ENCODE measurements around the gene CFAP43.
"Not testable (repeated sequence)": the region's sequence is repeated elsewhere in the genome, so short reads cannot be mapped to it uniquely, and the experiment has no call there.

CFAP43 gene

DNA sequence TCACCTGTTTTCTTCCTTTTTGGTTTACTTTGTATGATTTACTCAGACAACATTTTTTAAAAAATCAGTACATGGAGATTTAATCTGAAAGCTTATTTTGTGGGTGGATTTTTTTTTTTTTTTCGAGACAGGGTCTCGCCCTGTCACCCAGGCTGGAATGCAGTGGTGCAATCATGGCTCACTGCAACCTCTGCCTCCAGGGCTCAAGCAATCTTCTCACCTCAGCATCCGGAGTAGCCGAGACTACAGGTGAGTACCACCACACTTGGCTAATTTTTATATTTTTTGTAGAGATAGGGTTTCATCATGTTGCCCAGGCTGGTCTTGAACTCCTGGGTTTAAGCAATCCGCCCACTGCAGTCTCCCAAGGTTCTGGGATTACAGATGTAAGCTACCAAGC lies 25.1 kb upstream of the CFAP43 start:
- no peak for DNase-seq

DNA sequence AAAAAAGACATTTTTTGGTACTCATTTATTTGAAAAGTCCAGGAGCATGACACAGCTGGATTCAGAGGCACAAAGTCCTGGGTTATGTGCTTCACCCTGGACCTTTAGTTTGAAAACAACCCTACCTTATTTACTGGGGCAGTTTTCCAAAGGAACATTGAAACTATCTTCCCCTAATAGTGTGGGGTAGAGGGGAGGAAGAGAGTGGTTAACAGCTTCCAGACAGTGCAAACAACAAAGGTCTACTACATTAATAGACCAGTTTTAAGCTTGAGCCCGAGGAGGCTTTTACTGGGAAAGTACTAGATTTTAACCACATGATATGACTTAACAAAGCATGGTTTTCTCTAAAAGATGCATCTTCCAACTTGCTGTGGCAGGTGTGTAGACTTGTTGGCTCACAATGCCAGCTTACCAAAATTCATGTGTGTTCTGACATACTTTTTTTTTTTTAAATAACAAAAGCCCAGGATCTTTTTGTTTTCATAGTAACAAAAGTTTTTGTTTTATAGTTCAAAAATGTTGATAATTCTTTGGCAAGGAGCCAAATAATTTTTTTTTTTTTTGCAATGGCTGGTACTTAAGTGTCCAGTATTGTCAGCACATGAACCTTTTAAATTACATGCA lies 24.3 kb upstream of the CFAP43 start:
- no peak for DNase-seq

DNA sequence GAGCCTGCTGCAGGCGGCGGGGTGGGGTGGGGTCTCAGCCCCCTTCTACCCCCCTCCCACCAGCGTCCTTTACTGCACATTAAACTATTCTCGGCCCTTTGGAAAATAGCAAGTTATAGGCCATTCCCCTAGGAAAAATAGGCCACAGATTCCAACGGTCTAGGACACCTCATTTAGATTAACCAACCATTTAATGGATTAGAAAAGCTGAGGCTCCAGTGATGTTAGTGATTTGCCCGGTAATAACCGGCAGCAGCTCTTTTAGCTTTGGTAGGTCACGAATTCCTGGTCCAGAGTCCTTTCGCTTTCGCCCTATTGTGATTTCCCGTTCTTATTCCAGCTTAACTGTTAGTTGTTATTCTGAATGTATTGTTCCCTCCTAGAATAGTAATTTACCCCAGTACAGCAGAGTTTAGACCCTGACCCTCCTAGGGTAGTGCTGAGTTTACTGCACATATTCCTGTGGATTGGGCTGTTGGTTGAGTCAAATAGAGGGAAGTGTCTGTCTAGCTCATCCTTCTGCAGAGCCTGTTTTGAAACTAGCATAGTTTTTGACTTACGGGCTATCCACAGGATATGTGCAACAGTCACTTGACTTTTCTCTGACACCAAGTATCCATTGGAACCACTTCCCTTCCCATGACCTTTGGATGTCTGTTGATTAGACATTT lies 23.3 kb upstream of the CFAP43 start:
- no peak for DNase-seq

DNA sequence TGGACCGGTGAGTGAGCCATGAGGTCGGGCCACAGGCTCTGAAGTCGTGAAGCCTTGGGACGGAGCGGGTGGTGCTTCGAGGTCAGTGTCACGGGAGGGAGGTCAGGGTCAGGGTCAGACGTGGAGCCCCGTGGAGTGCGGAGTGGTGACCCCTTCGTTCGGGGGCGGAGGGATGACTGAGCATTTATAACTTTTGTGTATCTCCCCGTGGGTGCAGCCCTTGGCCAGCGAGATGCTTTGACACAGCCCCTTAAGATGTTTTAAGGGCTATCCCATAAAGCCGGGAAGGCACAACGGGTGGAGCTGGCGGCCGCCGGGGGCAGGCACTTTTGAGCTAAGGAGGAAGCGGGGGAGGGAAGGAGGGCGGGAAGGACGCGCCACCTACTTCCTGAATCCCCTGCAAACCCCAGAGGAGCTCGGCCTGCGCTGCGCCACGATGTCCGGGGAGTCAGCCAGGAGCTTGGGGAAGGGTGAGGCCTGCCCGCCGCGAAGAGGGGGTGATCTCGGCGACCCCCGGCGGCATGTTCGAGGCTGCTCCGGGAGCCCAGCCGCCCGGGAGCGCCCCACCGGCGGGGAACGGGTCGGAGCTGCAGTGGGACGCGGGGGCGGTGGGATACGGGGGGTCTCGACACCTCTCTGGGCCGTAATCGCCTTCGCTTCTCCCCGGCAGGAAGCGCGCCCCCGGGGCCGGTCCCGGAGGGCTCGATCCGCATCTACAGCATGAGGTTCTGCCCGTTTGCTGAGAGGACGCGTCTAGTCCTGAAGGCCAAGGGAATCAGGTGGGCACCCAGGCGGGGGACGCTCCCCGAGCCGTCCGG lies 22.5 kb upstream of the CFAP43 start, which contains the start of gene GSTO1:
GSTO1 (plus strand) TSS at position 400 of the 818 bp plus-strand sequence; CDS start at position 437, 37 bp downstream.
- DNase-seq = no peak

DNA sequence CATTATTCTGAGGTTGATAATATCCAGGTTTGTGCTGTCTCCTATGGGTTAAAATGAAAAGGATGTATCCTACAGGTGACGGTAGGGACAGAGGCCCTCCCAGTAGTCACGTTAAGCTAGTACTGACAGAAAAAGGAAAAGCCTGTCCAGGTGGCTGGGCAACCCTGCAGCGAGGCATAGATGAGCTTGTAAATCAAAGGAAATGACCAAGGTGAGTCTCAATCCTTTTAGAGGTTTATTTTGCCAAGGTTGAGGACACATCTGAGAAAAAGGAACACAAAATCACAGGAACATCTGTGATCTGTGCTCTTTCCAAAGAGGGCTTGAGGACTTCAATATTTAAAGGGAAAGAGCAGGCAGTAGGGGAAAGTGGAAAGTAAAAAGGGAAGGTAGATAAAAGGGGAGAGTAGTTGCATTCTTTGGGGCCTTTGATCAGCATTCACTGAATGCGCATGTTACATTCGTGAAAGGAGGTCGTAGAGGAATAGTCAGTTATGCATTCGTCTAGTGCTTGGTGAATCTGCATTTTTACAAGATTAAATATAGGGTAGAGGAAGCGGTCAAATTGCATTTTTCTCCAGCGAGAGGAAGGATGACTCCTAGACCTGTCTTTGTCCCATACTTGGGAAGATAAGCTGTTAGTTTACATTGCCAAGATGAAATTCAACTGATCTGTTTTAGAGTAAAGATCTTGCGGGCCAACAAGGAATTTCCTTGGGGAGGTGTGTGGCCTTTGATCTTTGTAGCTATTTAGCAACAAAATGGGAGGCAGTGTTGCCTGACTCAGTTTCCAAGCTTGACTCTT lies 21.6 kb upstream of the CFAP43 start:
- DNase-seq = no peak

DNA sequence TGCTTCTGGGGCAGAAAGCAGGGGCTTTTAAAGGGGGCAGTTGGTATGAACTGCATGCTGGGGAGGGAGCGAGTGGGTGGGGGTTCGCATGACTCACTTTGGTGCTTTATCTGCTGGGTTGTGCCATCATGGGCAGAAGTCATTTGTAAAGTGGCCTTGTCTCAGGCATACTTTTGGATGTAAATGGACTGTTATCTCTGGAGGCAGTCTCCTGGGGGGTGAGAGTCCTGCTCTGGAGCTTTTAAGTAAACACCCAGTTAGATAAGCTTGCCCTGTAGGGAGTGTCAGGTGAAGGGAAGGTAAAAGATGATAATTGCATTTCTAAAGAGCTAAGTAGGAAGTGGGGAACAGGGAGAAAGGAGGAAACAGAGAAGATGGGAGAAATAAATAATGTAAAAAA lies 20.9 kb upstream of the CFAP43 start:
- no peak for DNase-seq

DNA sequence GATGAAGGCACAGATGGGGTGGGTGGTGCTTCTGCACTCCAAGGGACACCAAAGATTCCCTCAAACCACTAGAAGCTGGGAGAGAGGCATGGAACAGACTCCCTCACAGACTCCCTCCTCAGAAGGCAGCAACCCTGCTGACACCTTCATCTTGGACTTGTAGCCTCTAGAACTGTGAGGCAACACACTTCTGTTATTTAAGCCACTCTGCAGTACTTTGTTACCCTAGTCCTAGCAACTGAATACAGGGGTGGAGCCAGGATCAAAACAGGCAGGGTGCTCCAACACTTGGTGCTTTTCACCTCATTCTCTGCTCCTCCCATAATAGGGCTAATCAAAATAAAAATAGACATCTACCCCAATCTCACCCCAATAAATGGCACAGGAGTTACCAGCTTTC lies 20.2 kb upstream of the CFAP43 start:
- no peak for DNase-seq

DNA sequence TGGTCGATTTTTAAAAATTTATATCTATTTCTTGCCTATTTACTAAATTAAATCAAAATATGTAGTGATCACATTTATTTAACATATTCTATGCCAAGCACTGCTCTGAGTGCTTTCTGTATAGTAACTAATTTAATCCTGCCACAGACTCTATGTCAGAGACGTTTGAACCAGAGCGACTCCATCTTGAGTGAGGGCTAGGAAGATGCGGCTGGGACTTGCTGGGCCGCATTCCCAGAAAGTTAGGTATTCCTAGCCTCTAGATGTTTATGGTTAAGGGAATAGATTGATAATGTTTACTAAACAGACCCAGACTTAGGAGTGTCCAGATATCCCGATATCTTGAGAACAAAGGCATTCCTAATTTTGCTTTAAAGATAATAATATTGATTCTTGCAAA lies 19.3 kb upstream of the CFAP43 start:
- DNase-seq = no peak

DNA sequence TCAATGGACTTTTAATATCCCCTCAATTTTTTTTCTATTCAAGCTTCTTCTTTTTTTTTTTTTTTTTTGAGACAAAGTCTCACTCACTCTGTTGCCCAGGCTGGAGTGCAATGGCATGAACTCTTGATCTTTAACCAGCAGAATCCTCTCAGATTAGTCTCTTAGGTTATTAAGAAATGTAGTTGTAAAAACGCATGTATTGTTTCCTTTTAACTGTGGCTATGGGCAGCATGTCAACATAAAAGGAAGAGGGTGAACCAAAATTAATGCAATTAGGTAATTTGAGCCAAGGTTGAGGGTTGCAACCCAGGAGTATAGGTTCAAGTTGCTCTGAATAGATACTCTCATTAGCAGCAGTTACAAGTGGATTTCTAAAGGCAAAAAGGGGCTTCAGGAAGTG lies 18.2 kb upstream of the CFAP43 start:
- DNase-seq = no peak

DNA sequence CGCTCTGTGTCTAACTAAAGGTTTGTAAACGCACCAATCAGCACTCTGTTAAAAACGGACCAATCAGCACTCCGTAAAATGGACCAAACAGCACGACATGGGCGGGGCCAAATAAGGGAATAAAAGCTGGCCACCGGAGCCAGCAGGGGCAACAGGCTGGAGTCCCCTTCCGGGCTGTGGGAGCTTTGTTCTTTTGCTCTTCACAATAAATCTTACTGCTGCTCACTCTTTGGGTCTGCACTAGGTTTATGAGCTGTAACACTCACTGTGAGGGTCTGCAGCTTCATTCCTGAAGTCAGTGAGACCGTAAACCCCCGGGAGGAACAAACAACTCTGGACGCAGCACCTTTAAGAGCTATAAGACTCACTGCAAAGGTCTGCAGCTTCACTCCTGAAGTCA lies 16.8 kb upstream of the CFAP43 start:
- DNase-seq = not testable (repeated sequence)

DNA sequence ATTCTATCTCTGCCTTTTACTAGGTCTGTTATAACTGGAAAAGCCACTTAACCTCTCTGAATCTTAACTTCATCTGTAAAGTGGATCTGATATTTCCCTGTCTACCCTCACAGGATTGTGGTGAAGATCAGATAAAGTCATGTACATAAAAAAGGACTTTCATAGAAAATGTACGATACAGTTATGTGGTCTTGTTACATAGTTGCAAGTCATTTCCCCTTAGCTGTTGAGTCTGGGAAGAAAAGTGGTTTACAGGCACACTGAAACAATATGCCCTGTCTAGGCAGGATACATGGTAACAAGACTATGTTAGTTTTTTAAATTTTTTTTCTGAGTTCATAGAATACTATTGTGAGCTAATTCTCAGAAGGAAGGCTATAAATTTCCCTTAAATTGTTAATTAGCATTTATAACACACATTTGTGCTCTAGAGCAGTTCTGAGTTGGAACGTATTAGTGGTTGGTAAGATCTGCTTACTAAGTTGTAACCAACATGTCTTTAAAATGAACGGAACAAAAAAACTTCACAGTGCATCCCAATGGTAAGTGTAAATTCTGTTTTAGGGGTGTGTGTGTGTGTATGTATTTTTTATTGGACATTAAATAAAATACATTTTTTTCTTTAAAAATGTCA lies 15.5 kb upstream of the CFAP43 start:
- no peak for DNase-seq

DNA sequence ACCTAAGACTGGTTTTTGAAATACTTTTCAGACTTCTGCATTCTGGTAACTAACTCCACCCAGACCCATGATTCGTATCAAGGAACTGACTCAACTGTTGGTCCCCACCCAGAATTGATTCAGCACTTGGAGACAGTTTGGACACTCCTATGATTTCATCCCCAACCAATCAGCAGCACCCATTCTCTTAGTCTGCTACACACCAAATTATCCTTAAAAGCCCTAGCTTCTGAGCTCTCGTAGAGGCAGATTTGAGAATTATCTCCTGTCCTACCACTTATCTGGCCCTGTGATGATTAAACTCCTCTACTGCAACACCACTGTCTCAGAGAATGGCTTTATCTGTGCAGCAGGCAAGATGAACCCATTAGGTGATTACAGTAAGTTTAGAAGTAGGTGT lies 14.8 kb upstream of the CFAP43 start:
- DNase-seq = no peak

DNA sequence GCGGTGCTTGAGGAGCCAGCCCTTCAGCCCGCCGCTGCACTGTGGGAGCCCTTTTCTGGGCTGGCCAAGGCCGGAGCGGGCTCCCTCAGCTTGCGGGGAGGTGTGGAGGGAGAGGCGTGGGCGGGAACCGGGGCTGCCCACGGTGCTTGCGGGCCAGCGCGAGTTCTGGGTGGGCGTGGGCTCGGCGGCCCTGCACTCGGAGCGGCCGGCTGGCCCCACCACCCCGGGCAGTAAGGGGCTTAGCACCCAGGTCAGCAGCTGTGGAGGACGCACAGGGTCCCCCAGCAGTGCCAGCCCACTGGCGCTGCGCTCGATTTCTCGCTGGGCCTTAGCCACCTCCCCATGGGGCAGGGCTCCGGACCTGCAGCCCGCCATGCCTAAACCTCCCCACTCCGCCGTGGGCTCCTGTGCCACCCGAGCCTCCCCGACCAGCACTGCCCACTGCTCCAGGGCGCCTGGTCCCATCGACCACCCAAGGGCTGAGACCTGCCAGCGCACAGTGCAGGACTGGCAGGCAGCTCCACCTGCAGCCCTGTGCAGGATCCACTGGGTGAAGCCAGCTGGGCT lies 13.0 kb upstream of the CFAP43 start:
- no peak for DNase-seq

DNA sequence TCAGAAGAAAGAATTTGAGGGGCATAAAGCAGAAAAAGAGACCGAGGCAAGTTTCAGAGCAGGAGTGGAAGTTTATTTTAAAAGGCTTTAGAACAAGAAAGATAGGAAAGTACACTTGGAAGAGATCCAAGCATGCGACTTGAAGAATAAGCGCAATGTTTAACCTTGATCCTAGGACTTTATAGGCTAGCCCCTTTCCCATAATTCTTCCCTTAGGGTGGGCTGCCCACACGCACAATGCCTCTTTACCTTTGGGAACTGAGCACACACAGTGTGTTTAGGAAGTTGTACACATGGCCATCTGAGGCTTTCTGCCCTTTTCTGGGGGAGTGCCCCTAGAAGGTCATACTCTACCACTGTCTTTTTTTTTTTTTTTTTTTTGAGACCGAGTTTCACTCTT lies 11.3 kb upstream of the CFAP43 start:
- no peak for DNase-seq

DNA sequence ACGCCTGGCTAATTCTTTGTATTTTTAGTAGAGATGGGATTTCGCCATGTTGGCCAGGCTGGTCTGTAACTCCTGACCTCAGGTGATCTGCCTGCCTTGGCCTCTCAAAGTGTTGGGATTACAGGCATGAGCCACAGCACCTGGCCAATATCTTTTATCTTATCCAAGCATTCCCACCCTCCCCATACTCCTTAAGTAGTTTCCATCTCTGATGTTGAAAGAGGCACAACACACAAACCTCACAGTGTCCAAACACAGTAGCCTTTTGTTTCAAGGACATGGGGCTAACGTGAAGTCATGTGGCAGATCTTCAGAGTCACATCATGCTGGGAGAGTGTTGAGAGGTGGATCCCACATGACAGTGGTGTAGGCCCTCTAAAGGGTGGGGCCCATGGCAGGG lies 10.8 kb upstream of the CFAP43 start:
- not testable (repeated sequence) for DNase-seq

DNA sequence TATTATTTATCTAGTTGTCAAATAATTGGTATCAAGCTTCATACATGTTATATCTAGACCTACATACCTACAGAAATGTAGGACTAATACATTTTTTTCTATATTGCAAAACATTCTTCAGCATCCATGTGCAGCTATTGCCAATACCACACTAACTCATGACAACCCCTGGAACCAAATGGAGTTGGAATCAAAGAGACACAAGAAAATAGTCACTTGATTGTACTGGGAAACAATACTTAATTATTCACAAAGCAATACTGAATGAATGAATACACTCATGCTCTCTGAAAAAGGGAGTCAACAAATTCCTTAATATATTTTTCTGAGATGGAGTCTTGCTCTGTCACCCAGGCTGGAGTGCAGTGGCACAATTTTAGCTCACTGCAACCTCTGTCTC lies 10.4 kb upstream of the CFAP43 start:
- no peak for DNase-seq

DNA sequence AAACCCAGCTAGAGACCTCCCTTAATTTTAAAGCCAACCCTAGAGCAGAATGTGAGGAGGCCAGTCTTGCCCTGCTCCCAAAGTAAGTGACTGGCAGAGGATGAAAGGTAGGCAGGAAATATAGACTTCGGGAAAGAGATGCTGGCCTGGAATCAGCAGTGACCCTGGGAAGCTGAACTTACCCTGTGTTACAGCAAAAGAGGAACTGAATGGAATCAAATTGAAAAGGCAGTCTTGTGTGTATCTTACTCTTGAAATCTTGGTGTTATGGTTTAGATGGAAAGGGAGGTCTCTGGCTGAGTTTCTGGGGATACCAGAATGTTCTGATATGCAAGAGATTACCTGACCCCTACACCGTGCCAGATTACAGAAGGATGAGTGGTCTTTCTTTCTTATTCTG lies 7.9 kb upstream of the CFAP43 start:
- no peak for DNase-seq

DNA sequence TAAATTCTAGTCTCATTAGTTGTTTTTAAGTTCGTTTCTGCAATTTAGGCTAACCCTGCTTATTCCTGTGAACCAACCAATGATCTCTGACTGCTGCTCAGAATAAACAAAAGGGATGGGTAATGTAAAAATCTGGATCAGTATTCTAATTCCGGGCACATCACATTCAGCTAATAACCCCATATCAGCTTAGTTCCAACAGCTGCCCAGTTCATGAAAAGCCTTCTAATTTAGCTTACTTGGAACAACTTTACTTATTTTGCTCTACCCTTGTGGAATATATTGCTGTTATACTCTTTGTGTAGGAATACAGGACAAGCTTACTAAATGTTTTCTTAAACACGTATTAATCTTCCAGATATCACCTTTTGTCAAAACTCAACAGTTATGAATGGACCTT lies 3.6 kb upstream of the CFAP43 start:
- no peak for DNase-seq

DNA sequence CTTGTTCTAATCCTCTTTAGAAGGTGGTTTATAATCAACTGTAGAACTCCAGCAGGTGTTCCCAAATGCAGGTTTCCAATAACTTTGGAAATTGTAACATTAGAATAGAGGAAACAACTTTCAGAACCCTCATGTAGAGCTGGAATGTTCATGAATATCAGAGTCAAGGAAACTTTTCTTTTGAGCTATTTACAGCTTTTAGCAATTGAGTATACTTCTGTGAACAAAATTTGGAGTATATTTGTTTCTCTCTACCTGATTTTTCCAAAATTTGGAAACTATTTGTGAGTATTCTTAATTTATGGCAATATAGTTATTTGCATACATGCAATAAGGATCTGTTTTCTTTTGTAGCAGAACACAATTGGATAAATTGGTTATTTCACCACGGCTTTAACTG lies 2.8 kb upstream of the CFAP43 start:
- DNase-seq = no peak

DNA sequence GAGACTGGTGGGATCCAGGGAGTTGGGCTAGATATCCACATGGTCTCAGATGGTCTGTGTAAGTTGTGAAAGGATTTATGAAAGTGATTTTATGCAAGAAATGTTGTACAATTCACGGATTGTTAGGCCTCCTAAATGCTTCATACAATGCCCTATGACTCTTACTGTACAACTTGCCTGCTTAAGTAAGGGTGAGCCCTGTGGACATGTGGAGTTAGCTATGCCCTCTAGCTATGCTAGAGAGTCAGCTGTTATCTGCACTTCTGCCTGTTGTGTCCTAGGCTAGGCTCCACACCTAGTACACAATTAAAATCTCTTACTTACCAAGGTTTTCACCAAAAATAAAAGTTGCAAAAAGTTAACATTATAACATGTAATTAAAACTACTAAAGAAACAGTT lies 1.7 kb upstream of the CFAP43 start:
- DNase-seq = no peak

DNA sequence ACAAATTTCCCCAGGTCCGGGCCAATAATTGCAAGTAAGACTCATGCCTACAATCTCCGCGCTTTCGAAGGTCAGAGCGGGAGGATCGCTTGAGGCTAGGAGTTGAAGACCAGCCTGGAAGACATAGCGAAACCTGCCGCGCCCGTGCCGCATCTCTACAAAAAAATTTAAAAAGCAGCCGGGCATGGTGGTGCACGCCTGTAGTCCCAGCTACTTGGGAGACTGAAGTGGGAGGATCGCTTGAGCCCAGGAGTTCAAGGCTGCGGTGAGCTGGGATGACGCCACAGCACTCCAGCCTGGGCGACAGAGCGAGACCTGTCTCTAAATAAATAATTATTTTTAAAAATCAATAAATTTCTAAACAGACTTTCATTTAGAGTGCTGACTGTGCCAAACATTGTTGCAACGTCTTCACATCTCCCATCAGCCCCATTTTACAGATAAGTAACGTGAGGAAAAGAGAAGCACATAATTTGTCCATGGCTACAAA lies 494 bp upstream of the CFAP43 start:
- DNase-seq = no peak

DNA sequence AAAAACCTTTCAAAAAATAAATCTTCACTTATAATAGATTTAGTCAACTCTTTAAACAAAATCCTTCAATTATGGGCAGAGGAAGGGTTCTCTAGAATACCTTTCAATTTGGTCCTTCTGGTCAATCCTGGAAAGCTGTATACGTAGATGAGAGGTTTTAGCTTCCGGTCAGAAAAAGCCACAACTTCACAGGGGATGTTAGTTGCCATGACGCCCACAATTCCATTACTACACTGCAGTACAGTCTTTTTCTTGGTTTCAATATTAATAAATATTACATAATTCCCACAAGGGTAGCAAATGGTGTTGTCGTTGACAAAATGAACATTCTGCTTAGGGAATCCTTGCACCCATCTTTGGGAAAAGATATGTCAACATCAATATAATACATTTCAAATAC lies 1.7 kb downstream of the CFAP43 start:
- no peak for DNase-seq
